Parathyroid adenoma (tissue), 2 donors: ENCODE measurements around the gene KCNG4.

ENCODE experiments used
- H2AFZ ChIP-seq: fragments of 300-600 bp; sonication (generic); one replicate; pipeline ENCODE4 v1.7.0; 2017; ENCODE audit warnings: antibody characterized with exemption, mild to moderate bottlenecking
- H3K27ac ChIP-seq: fragments of 300-600 bp; sonication (generic); one replicate; pipeline ENCODE4 v1.7.0; 2017
- H3K27me3 ChIP-seq: fragments of 300-600 bp; sonication (generic); one replicate; pipeline ENCODE4 v1.7.0; 2017; ENCODE audit warnings: low read length; ENCODE audit not compliant: control insufficient read depth, insufficient read depth
- H3K36me3 ChIP-seq: fragments of 300-600 bp; sonication (generic); one replicate; pipeline ENCODE4 v1.7.0; 2017; ENCODE audit warnings: low read length; ENCODE audit not compliant: control insufficient read depth, insufficient read depth
- H3K4me1 ChIP-seq: fragments of 300-600 bp; sonication (generic); one replicate; pipeline ENCODE4 v1.7.0; 2017; ENCODE audit warnings: control low read depth
- H3K4me2 ChIP-seq: fragments of 300-600 bp; sonication (generic); one replicate; pipeline ENCODE4 v1.7.0; 2017; ENCODE audit warnings: low read length
- H3K4me3 ChIP-seq: fragments of 300-600 bp; sonication (generic); one replicate; pipeline ENCODE4 v1.7.0; 2017; ENCODE audit warnings: low read depth, low read length
- H3K79me2 ChIP-seq: fragments of 300-600 bp; sonication (generic); one replicate; pipeline ENCODE4 v1.7.0; 2017; ENCODE audit warnings: control low read depth
- H3K9ac ChIP-seq: fragments of 300-600 bp; sonication (generic); one replicate; pipeline ENCODE4 v1.7.0; 2017; ENCODE audit warnings: mild to moderate bottlenecking
- H3K9me3 ChIP-seq: fragments of 300-600 bp; sonication (generic); one replicate; pipeline ENCODE4 v1.7.0; 2017; ENCODE audit warnings: low read length; ENCODE audit not compliant: control insufficient read depth
- CTCF ChIP-seq: fragments of 300-600 bp; sonication (generic); IDR thresholded peaks from one replicate; pipeline ENCODE4 v1.7.0; 2017; ENCODE audit warnings: antibody characterized with exemption, mild to moderate bottlenecking
- donor health status: primary hyperparathyroidism.

The KCNG4 gene

GRCh38 chr16:84239909-84240308 lies at the start of gene KCNG4:
TSS of gene KCNG4 (minus strand) at chr16:84240012. CDS start at chr16:84237485, 2,527 bp downstream.
- H3K9me3 ChIP-seq: no peaks in the 10 kb centered on the region
- H3K27me3 ChIP-seq: no peaks in the 10 kb centered on the region
- H3K27ac ChIP-seq: no peak within 1 kb of the TSS
- no peak within 1 kb of the TSS for H3K4me3 ChIP-seq
- H3K79me2 ChIP-seq: no peaks in the 10 kb centered on the region
- peak within 1 kb of the TSS; percentile 17 for H2AFZ ChIP-seq
- no peaks in the 10 kb centered on the region for H3K36me3 ChIP-seq
- no peak within 1 kb of the TSS for H3K4me2 ChIP-seq
- H3K4me1 ChIP-seq: no peaks in the 10 kb centered on the region
- no peak within 1 kb of the TSS for H3K9ac ChIP-seq
- TF ChIP-seq CTCF: no peak

- Histone ChIP-seq H3K27ac (no peak overlapping the region), H3K4me2 (no peak overlapping the region), H3K27me3 (no peaks in the 10 kb centered on the region), H3K4me3 (no peak overlapping the region), H3K9ac (no peak overlapping the region), H3K36me3 (no peaks in the 10 kb centered on the region), H3K79me2 (no peaks in the 10 kb centered on the region), H3K4me1 (no peaks in the 10 kb centered on the region), H3K9me3 (no peaks in the 10 kb centered on the region), H2AFZ (no peak overlapping the region)
- TF ChIP-seq CTCF: no peak
Observed at GRCh38 chr16:84288902-84289301, 49.1 kb upstream of the KCNG4 start.

GRCh38 chr16:84286578-84287240 lies 46.9 kb upstream of the KCNG4 start:
- Histone ChIP-seq H3K4me2 (no peak overlapping the region), H3K9me3 (no peaks in the 10 kb centered on the region), H3K27ac (no peak overlapping the region), H3K4me3 (no peak overlapping the region), H3K79me2 (no peaks in the 10 kb centered on the region), H3K36me3 (no peaks in the 10 kb centered on the region), H3K27me3 (no peaks in the 10 kb centered on the region), H3K9ac (no peak overlapping the region), H3K4me1 (no peaks in the 10 kb centered on the region), H2AFZ (no peak overlapping the region)
- TF ChIP-seq CTCF: no peak

GRCh38 chr16:84284154-84284722 lies 44.4 kb upstream of the KCNG4 start:
- Histone ChIP-seq H3K36me3 (no peaks in the 10 kb centered on the region), H3K27ac (peak overlapping the region; percentile 29), H3K9ac (no peak overlapping the region), H3K9me3 (no peaks in the 10 kb centered on the region), H3K4me1 (no peaks in the 10 kb centered on the region), H3K4me2 (no peak overlapping the region), H3K27me3 (no peaks in the 10 kb centered on the region), H2AFZ (no peak overlapping the region), H3K4me3 (no peak overlapping the region), H3K79me2 (no peaks in the 10 kb centered on the region)
- TF ChIP-seq CTCF: no peak
